ENCODE results near the gene SOHLH1. TPM values are rescaled to one million over a fixed set of nuclear protein-coding genes. Genes with fewer than 3 reads are reported as not detected.

SOHLH1 gene
- total RNA-seq, 4 donors from 2014 or later: not detected

DNA sequence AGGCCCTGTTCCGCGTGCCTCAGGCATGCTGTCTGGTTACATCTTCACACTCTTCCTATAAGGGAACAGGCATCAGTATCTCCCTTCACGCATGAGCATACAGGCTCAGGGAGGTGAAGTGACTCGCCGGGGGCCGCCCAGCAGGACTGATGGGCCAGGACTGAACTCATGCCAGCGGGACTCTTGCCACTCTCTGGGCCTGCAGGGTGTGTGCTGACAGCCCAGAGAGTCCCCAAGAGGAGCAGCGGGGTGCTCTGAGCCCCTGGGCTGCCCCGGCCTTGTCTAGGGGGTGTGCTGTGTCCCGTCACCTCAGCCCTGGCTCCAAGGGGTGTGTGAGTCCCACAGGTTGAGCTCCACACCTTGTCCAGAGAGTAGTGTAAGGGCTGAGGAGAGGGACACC lies 12.6 kb upstream of the SOHLH1 start:
- TF ChIP-seq, protein P1, sequence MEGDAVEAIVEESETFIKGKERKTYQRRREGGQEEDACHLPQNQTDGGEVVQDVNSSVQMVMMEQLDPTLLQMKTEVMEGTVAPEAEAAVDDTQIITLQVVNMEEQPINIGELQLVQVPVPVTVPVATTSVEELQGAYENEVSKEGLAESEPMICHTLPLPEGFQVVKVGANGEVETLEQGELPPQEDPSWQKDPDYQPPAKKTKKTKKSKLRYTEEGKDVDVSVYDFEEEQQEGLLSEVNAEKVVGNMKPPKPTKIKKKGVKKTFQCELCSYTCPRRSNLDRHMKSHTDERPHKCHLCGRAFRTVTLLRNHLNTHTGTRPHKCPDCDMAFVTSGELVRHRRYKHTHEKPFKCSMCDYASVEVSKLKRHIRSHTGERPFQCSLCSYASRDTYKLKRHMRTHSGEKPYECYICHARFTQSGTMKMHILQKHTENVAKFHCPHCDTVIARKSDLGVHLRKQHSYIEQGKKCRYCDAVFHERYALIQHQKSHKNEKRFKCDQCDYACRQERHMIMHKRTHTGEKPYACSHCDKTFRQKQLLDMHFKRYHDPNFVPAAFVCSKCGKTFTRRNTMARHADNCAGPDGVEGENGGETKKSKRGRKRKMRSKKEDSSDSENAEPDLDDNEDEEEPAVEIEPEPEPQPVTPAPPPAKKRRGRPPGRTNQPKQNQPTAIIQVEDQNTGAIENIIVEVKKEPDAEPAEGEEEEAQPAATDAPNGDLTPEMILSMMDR (IDR thresholded peaks at IDR 0.05): no peak
- ATAC-seq (ENCODE audit: low FRiP score) (no peak), DNase-seq (ENCODE audit: low spot score) (no peak)

DNA sequence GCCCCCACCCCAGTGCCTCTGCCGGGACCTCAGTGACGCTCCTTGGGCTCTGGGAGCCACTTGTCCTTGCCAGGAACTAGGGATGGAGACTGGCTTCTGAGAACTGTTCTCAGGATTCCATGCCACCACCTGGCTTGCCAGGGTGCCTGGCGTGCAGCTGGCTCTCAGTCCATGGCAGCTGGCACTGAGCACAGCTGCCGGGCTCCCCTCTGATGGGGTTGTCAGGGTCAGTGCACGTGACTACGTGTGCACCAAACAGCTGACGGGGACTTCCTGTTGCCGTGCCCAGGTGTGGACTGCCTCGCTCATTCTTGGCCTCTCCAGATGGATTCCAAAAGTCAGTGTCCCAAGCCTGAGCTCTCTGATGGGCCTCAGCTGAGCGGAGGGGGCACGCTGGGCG lies 12.1 kb upstream of the SOHLH1 start:
- DNase-seq (ENCODE audit: low spot score): no peak
- ATAC-seq (ENCODE audit: low FRiP score): no peak
- TF ChIP-seq, protein P1 (IDR thresholded peaks at IDR 0.05): no peak

DNA sequence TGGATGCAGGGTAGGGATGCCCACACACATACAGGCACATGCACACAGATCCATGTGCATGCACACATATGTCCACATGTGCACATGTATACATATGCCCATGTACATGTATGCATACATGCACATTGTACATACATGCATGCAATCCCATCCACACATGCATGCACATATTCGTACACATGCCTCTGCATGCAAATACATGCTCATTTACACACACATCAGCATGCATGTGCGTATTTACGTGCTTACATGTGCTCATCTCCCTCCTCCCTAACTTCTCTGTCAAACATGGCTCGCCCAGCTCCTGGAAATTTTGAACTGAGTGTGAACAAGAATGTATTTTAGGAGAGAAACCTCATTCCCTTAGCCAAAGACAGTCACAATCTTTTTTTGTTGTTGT lies 8.9 kb upstream of the SOHLH1 start:
- DNase-seq (ENCODE audit: low spot score) (no peak), ATAC-seq (ENCODE audit: low FRiP score) (no peak)
- TF ChIP-seq, protein P1 (IDR thresholded peaks at IDR 0.05): no peak

DNA sequence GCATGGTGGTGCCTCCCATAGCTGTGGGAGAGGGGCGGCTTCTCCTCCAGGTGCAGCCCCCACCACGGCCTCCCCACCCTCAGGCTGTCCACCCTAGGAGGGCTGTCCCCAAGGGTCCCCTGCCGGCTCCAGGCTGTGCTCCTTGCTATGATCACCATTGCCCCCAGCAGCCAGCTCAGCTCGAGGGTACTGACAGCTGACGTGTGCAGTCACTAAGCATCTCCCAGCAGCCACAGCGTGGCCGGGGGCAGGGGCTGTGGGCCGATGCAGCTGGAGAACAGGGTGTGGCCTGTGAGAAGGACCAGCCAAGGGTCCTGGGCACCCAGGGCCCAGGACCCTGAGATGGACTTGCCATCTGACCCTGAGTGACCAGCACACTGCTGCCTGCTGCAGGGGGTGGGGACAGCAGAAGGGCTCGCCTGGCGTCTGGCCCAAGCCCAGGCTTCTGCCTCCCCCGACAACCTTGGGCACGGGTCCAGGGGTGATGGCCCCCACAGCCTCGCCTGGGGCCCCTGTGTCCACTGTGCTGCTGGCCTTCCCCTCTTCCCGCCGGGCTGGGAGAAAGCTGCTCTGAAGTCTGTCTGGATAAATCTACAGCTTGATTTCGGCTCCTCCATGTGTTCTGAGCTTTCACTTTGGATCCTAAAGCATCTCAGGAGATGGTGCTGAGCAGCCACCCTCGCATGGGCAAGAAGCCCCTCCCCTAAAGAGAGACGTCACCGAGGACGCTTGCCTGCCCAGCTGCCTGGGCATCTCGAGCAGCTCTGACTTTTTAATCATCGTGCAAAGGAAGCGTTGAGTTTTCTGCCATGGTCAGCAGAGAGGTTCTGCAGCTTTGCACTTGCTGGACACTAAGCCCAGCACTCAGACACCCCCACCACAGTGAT lies 8.2 kb upstream of the SOHLH1 start:
- TF ChIP-seq, protein P1 (IDR thresholded peaks at IDR 0.05): no peak
- ATAC-seq (ENCODE audit: low FRiP score) (no peak), DNase-seq (ENCODE audit: low spot score) (no peak)

DNA sequence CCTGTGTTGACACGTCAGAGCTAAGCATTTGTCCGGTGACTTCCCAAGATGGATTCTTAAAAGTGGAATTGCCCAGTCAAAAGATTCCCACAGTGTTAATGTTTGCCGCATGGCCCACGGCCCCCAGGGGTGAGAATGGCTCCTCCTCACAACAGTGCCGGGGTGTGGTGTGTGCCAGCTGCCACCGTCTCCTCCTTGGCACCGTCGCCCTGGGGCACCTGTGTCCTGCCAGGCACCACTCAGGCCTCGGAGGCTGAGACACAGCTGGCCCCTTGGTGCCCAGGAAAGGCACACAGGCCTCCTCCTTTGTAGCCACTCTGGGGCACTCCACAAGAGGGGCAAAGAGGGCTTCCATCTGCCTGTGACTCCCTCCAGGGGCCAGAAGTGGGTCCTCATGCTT lies 7.0 kb upstream of the SOHLH1 start:
- TF ChIP-seq, protein P1 (IDR thresholded peaks at IDR 0.05): no peak
- no peak for ATAC-seq (ENCODE audit: low FRiP score)
- DNase-seq (ENCODE audit: low spot score): no peak

DNA sequence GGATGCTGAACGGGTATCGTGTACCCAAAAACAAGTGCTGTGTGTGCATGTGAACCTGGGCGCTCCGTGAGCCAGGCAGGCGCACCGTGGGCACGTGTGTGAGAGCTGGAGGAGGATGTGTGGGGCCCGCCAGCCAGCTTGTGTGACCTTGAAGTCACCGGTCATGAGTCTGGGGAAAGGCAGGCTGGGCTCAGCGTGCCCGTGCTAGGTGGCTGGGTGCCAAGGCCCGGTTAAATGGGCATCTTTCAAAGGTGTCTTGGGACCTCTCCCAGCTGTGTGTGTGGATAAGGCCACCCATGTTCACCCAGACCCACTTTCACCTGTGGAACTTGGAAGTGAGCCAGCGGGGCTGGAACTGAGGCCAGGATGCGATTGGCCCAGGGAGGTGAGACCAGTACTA lies 6.1 kb upstream of the SOHLH1 start:
- no peak for DNase-seq (ENCODE audit: low spot score)
- ATAC-seq (ENCODE audit: low FRiP score): no peak
- TF ChIP-seq, protein P1 (IDR thresholded peaks at IDR 0.05): no peak

DNA sequence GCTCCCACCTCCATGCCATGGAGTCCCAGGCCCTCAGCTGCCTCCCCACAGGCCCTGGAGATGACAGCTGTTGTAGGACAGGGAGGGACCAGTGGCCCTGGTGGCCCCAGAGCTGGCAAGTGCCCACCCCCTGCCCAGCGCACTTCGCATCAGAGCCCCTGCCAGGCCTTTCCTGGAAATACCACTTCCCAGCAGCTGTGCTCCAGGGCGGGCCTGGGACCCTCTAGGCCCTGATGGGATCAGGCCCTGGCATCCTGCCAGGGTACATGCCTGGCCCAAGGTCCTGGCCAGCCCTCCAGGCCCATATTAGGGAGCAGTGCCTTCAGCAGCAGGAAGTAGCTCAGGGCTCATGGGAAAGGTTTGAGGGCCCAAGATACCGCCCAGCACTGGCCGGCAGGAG lies 5.2 kb upstream of the SOHLH1 start:
- ATAC-seq (ENCODE audit: low FRiP score) (no peak), DNase-seq (ENCODE audit: low spot score) (no peak)
- TF ChIP-seq, protein P1 (IDR thresholded peaks at IDR 0.05): no peak
